ENCODE data around the gene S100A6.
A peak's percentile ranks its signal among the peaks of the same experiment; 100 is the strongest.
"Not testable (repeated sequence)": the region's sequence is repeated elsewhere in the genome, so short reads cannot be mapped to it uniquely, and the experiment has no call there.

The S100A6 gene

GRCh38 chr1:153565529-153566374 is 30.0 kb upstream of the S100A6 start, which contains the start of gene S100A2:
Gene S100A2 (minus strand): TSS chr1:153565844. CDS start chr1:153563877, 1,967 bp downstream.
- DNase-seq: peak in 2 of 58 donors; percentile 25 to 27

- DNase-seq: no peak
These were observed 28.2 kb upstream of the S100A6 start for GRCh38 chr1:153563991-153564390.

- no peak for DNase-seq
These were observed 27.7 kb upstream of the S100A6 start for GRCh38 chr1:153563483-153563901.

GRCh38 chr1:153562021-153562420 is 26.2 kb upstream of the S100A6 start:
- DNase-seq: not testable (repeated sequence)

- no peak for DNase-seq
These were observed 25.7 kb upstream of the S100A6 start for GRCh38 chr1:153561466-153561985.

- no peak for DNase-seq
These were observed 25.1 kb upstream of the S100A6 start for GRCh38 chr1:153560771-153561465.

GRCh38 chr1:153560241-153560640 is 24.4 kb upstream of the S100A6 start:
- no peak for DNase-seq

GRCh38 chr1:153557877-153558276 is 22.1 kb upstream of the S100A6 start:
- no peak for DNase-seq

GRCh38 chr1:153556348-153556747 is 20.6 kb upstream of the S100A6 start:
- no peak for DNase-seq

- DNase-seq: peak in 2 of 58 donors; percentile 17 to 43
These were observed 18.2 kb upstream of the S100A6 start for GRCh38 chr1:153553830-153554541.

- no peak for DNase-seq
These were observed 17.3 kb upstream of the S100A6 start for GRCh38 chr1:153553096-153553495.

- no peak for DNase-seq
These were observed 16.5 kb upstream of the S100A6 start for GRCh38 chr1:153552335-153552734.

- DNase-seq: no peak
These were observed 15.2 kb upstream of the S100A6 start for GRCh38 chr1:153550827-153551500.

- DNase-seq: no peak
These were observed 14.6 kb upstream of the S100A6 start for GRCh38 chr1:153550398-153550758.

GRCh38 chr1:153549741-153550397 is 14.1 kb upstream of the S100A6 start:
- no peak for DNase-seq

- peak in 5 of 58 donors; percentile 8 to 56 (median 46) for DNase-seq
These were observed 13.2 kb upstream of the S100A6 start, which contains the start of gene S100A3 for GRCh38 chr1:153548722-153549688. Gene S100A3 (minus strand): TSS chr1:153549258. CDS start chr1:153548485, 773 bp downstream.

- DNase-seq: no peak
These were observed 12.1 kb upstream of the S100A6 start for GRCh38 chr1:153547560-153548551.

All from anterior cingulate cortex (tissue), 58 donors.